ENCODE measurements around the gene DEFB121.

Gene DEFB121

GRCh38 chr20:31355981-31356380 is 50.0 kb downstream of the DEFB121 start:
- DNase-seq: no peak

Measured in NCI-H1092 (cell line).